GM19025 (cell line): Measurements from ENCODE around the gene TMEM209.
"Not testable (repeated sequence)": the region's sequence is repeated elsewhere in the genome, so short reads cannot be mapped to it uniquely, and the experiment has no call there.

Experiments
- ATAC-seq: cut with Tn5 transposase; IDR thresholded peaks from one replicate; pipeline ENCODE4 v1.9.1; 2021; ENCODE audit warnings: mild to moderate bottlenecking, low read depth, moderate library complexity; ENCODE audit not compliant: unreplicated experiment

TMEM209 gene

GRCh38 chr7:130178251-130178650, 27.0 kb downstream of the TMEM209 start:
- ATAC-seq: no peak

- ATAC-seq: no peak
These were observed 30.8 kb downstream of the TMEM209 start for GRCh38 chr7:130174237-130174959.

GRCh38 chr7:130162196-130162595, 43.0 kb downstream of the TMEM209 start:
- ATAC-seq: no peak

- no peak for ATAC-seq
These were observed 44.8 kb downstream of the TMEM209 start for GRCh38 chr7:130160455-130160854.

GRCh38 chr7:130160023-130160422, 45.2 kb downstream of the TMEM209 start:
- ATAC-seq: no peak

GRCh38 chr7:130157700-130158099, 47.5 kb downstream of the TMEM209 start:
- ATAC-seq: no peak

- ATAC-seq: no peak
These were observed 49.1 kb downstream of the TMEM209 start for GRCh38 chr7:130156140-130156539.

GRCh38 chr7:130154501-130155317, 50.5 kb downstream of the TMEM209 start:
- no peak for ATAC-seq

GRCh38 chr7:130154131-130154500, 51.1 kb downstream of the TMEM209 start:
- ATAC-seq: no peak

- no peak for ATAC-seq
These were observed 51.8 kb downstream of the TMEM209 start for GRCh38 chr7:130153211-130153908.

GRCh38 chr7:130152493-130153210, 52.6 kb downstream of the TMEM209 start:
- ATAC-seq: no peak

GRCh38 chr7:130151591-130152492, 53.4 kb downstream of the TMEM209 start:
- no peak for ATAC-seq

GRCh38 chr7:130150587-130150986, 54.6 kb downstream of the TMEM209 start:
- no peak for ATAC-seq

- ATAC-seq: peak; percentile 66
These were observed 55.7 kb downstream of the TMEM209 start for GRCh38 chr7:130149281-130150139.

- no peak for ATAC-seq
These were observed 56.6 kb downstream of the TMEM209 start for GRCh38 chr7:130148561-130148960.

GRCh38 chr7:130147710-130148325, 57.4 kb downstream of the TMEM209 start:
- ATAC-seq: no peak

GRCh38 chr7:130146693-130147405, 58.4 kb downstream of the TMEM209 start:
- ATAC-seq: no peak

GRCh38 chr7:130146142-130146541, 59.1 kb downstream of the TMEM209 start:
- not testable (repeated sequence) for ATAC-seq
